Prostate gland (tissue), 2 donors: ENCODE results near the gene ATE1. TPM values are rescaled to one million over a fixed set of nuclear protein-coding genes. Genes with fewer than 3 reads are reported as not detected.

Experiments
- DNase-seq: peaks from one replicate; pipeline ENCODE4 v3.0.0-alpha.2; 2019; ENCODE audit warnings: low spot score
- H3K27ac ChIP-seq, 2 donors: fragments of 200-600 bp; sonication (generic); 2 replicates each; pipeline ENCODE4 v1.5.1; 2017 to 2019
- H3K27me3 ChIP-seq: fragments of 200-600 bp; sonication (generic); replicated peaks from 2 replicates; pipeline ENCODE4 v1.5.1; 2019; ENCODE audit not compliant: insufficient read depth
- H3K36me3 ChIP-seq, 2 donors: fragments of 200-600 bp; sonication (generic); 1 replicate in 1 of 2; 2 replicates in 1 of 2; pipeline versions ENCODE4 v1.5.1 to v1.8.1; 2017 to 2019
- H3K4me1 ChIP-seq: fragments of 200-600 bp; sonication (generic); replicated peaks from 2 replicates; pipeline ENCODE4 v1.5.1; 2019
- H3K4me3 ChIP-seq, 2 donors: fragments of 200-600 bp; sonication (generic); 2 replicates each; pipeline ENCODE4 v1.5.1; 2017 to 2019
- H3K9me3 ChIP-seq: fragments of 200-600 bp; sonication (generic); 2 replicates; pipeline ENCODE4 v1.5.1; 2017
- POLR2A ChIP-seq: fragments of 450-650 bp; IDR thresholded peaks from one replicate; pipeline ENCODE4 v1.6.1; 2016; ENCODE audit warnings: antibody characterized with exemption, mild to moderate bottlenecking
- POLR2AphosphoS5 ChIP-seq: sonication (generic); formaldehyde crosslinking; IDR thresholded peaks from one replicate; pipeline ENCODE4 v1.6.1; 2017; ENCODE audit warnings: antibody characterized with exemption
- WGBS: methylation state at CpG from one replicate; pipeline ENCODE4 v1.1.5; 2018; 5-methylcytosine and 5-hydroxymethylcytosine counted together
- intact Hi-C: fragments of 100-400 bp; cut with DNase I; formaldehyde crosslinking; loops from one replicate; pipeline ENCODE4 v1.14.2; 2022
- total RNA-seq, 2 donors: library from RNA; depleted of rRNA; stranded (reverse); fragments of >200 nt; gene quantifications; one replicate each; pipeline ENCODE4 v1.1.0, GENCODE V29; 2016
- TF ChIP-seq, protein P1 (sequence below), 4 experiments: fragments of 200-600 bp in 2 of 4; fragments of 450-650 bp in 2 of 4; sonication (generic) in 2 of 4; IDR thresholded peaks; 1 replicate in 3 of 4; 2 replicates in 1 of 4; pipeline ENCODE4 v1.5.1; 2016 to 2019; ENCODE audit warnings: antibody characterized with exemption in 4 of 4, mild to moderate bottlenecking in 2 of 4, moderate library complexity in 2 of 4

Gene ATE1
- total RNA-seq, 2 donors from 2014 or later = 29.9 to 36.2 TPM

DNA sequence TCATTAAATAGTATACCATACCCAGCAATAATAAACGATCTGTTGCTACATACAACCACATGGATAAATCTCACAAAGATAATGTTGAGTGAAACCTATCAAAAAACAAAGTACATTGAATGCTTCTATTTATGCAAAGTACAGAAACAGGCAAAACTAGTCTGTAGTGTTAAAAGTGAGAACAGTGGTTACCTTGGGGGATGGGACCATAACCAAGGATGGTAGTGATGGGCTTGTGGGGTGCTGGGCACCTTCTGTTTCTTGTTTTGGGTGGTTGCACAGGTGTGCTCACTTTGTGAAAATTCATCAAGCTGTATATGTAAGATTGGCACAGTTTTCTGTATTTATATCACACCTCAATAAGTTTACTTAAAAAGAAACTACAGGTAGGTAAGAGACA, 105.7 kb downstream of the ATE1 start:
- no peak for DNase-seq
- H3K27me3 ChIP-seq = no peaks in the 10 kb centered on the region
- intact Hi-C loops = no loop called here
- H3K9me3 ChIP-seq = no peaks in the 10 kb centered on the region
- no peaks in the 10 kb centered on the region for H3K36me3 ChIP-seq
- TF ChIP-seq POLR2A = no peak
- TF ChIP-seq, protein P1, sequence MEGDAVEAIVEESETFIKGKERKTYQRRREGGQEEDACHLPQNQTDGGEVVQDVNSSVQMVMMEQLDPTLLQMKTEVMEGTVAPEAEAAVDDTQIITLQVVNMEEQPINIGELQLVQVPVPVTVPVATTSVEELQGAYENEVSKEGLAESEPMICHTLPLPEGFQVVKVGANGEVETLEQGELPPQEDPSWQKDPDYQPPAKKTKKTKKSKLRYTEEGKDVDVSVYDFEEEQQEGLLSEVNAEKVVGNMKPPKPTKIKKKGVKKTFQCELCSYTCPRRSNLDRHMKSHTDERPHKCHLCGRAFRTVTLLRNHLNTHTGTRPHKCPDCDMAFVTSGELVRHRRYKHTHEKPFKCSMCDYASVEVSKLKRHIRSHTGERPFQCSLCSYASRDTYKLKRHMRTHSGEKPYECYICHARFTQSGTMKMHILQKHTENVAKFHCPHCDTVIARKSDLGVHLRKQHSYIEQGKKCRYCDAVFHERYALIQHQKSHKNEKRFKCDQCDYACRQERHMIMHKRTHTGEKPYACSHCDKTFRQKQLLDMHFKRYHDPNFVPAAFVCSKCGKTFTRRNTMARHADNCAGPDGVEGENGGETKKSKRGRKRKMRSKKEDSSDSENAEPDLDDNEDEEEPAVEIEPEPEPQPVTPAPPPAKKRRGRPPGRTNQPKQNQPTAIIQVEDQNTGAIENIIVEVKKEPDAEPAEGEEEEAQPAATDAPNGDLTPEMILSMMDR (IDR thresholded peaks at IDR 0.05) = no peak
- no peak for TF ChIP-seq POLR2AphosphoS5
- H3K27ac ChIP-seq = no peak overlapping the region
- H3K4me3 ChIP-seq = no peak overlapping the region
- 81% methylated on average over 1 of the region's 1 CpG for WGBS
- H3K4me1 ChIP-seq = peaks cover 2% of the 10 kb centered on the region

DNA sequence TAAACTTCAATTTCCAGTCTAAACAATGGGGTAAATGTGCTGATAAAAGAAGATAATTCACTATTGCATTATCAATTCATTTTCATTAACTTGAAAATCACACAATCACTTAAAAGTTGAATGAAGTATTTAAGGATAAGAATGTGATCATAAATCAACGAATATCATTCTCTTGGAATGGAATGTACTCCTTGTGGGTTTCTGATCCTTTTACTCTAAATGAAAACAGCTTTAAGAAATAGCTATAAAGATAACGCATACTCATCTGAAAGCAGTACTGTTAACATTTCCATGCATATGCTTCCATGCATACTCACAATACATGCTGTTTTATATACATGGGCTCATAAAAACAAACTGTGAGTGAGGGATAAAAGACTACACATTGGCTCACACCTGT, 108.8 kb downstream of the ATE1 start:
- peaks cover 2% of the 10 kb centered on the region for H3K4me1 ChIP-seq
- 51% methylated on average over 2 of the region's 2 CpGs for WGBS
- intact Hi-C loops = no loop called here
- no peaks in the 10 kb centered on the region for H3K9me3 ChIP-seq
- H3K27ac ChIP-seq = no peak overlapping the region
- TF ChIP-seq, protein P1 (IDR thresholded peaks at IDR 0.05) = no peak
- TF ChIP-seq POLR2A (no peak), POLR2AphosphoS5 (no peak)
- no peak for DNase-seq
- no peak overlapping the region for H3K4me3 ChIP-seq
- H3K36me3 ChIP-seq = no peaks in the 10 kb centered on the region
- H3K27me3 ChIP-seq = no peaks in the 10 kb centered on the region

DNA sequence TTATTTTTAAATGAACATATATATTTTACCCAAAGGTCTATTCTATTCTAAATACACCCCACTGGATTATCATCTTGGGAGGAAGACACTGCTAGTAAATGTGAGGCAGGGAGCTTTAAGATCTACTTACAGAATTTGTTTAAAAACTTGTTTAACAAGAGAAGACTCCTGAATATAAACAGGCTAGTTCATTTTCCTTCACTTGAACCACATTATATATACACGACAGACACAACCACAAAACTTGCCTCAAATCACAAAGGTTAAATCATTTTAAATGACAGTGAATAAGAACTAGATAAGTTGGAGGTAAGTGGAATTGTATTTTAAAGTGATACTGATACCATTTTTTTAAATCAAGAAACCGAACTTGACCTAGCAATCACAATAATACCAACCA, 109.2 kb downstream of the ATE1 start:
- H3K27me3 ChIP-seq = no peaks in the 10 kb centered on the region
- H3K4me3 ChIP-seq = no peak overlapping the region
- no peak for DNase-seq
- WGBS = 54% methylated on average over 2 of the region's 2 CpGs
- peaks cover 2% of the 10 kb centered on the region for H3K4me1 ChIP-seq
- H3K27ac ChIP-seq = no peak overlapping the region
- TF ChIP-seq POLR2AphosphoS5 = no peak
- no peak for TF ChIP-seq POLR2A
- TF ChIP-seq, protein P1 (IDR thresholded peaks at IDR 0.05) = no peak
- H3K36me3 ChIP-seq = no peaks in the 10 kb centered on the region
- intact Hi-C loops = no loop called here
- no peaks in the 10 kb centered on the region for H3K9me3 ChIP-seq

DNA sequence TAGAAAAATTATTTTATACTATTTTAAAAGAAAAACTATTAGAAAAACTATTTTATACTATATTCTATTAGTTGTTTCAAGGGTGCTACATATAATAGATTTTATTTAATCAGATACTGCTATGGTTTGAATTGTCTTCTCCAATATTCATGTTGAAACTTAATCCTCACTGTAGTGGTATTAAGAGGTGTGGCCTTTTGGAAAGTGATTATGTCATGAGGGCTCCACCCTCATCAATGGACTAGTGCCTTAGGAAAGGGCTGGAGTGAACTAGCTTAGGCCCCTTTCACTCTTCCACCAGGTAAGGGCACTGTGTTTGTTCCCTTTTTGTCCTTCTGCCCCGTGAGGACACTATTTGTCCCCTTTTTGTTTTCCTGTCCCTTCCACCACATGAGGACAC, 111.6 kb downstream of the ATE1 start:
- H3K4me1 ChIP-seq = no peaks in the 10 kb centered on the region
- TF ChIP-seq POLR2AphosphoS5 = no peak
- TF ChIP-seq POLR2A = no peak
- TF ChIP-seq, protein P1 (IDR thresholded peaks at IDR 0.05) = no peak
- no peak overlapping the region for H3K27ac ChIP-seq
- H3K4me3 ChIP-seq = no peak overlapping the region
- no peaks in the 10 kb centered on the region for H3K36me3 ChIP-seq
- no peak for DNase-seq
- WGBS = 100% methylated on average over 1 of the region's 1 CpG
- no peaks in the 10 kb centered on the region for H3K9me3 ChIP-seq
- intact Hi-C loops = no loop called here
- H3K27me3 ChIP-seq = no peaks in the 10 kb centered on the region

DNA sequence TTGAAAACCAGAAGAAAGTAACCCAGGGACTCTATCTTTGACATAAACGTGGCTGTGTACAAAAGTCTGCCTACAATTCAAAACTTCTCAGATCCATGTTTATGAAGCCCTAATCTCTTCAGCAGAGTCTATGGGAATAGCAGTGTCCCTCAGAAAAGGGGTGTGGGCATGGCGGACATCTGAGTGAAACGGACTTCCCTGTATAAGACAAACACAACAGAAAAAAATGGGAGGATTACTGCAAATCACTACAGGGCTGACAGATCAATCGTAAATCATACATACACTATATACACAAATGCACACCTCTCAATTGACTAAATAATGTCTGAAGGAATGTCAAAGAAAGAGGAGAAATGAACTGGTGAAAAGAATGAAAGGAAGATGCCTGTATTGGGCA, 114.0 kb downstream of the ATE1 start:
- no peaks in the 10 kb centered on the region for H3K9me3 ChIP-seq
- intact Hi-C loops = no loop called here
- H3K27ac ChIP-seq = no peak overlapping the region
- no peak overlapping the region for H3K4me3 ChIP-seq
- no peaks in the 10 kb centered on the region for H3K4me1 ChIP-seq
- WGBS = 73% methylated on average over 4 of the region's 4 CpGs
- DNase-seq = no peak
- H3K36me3 ChIP-seq = no peaks in the 10 kb centered on the region
- TF ChIP-seq POLR2AphosphoS5 (no peak), POLR2A (no peak)
- TF ChIP-seq, protein P1 (IDR thresholded peaks at IDR 0.05) = no peak
- H3K27me3 ChIP-seq = no peaks in the 10 kb centered on the region
